Measurements from ENCODE around the gene TRIM67. TPM values are rescaled to one million over a fixed set of nuclear protein-coding genes. Genes with fewer than 3 reads are reported as not detected.

Gene TRIM67
- total and polyA plus RNA-seq, 9 of the 15 experiments (the other 6 are each of a cell fraction or from before 2014, with no cell fraction given): 0.04 to 0.60 (median 0.31) TPM

DNA sequence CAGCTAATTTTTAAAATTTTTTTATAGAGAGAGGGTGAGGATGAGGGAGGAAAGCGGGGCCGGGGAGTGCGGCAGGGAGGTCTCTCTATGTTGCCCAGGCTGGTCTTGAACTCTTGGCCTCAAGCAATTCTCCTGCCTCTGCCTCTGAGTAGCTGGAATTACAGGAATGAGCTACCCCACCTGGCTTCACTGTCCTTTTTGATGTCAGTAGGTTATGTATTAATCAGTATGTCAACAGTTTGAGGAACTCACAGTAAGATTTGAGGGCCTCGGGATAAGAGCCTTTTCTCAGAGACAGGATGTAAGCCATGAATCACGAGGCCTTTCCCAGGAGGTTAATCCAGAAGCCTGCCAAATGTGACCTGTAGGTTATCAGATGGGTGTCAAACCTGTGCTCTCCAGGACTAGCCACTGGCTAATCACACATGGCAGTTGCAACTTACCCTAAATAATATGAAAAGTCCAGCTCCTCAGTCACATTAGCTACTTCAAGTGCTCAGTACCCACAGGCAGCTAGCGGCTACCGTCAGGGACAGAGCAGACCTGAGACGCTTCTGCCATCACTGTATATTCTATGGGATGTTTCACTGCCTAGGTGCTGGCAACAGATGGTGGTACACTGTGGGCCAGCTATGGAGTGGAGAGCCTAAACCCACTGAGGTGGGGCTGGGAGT lies 33.1 kb downstream of the TRIM67 start (continued):
- no peak for TF ChIP-seq ZBTB43 (CRISPR knock-in tag; IDR thresholded peaks at IDR 0.05)
- TF ChIP-seq BRF1 (IDR thresholded peaks at IDR 0.05; ENCODE audit: borderline replicate concordance, extremely low read depth, insufficient read length): no peak
- no peak for TF ChIP-seq ZBTB7A (IDR thresholded peaks at IDR 0.05; ENCODE audit: borderline replicate concordance, control insufficient read depth, low read depth, low read length)
- TF ChIP-seq, protein P1, sequence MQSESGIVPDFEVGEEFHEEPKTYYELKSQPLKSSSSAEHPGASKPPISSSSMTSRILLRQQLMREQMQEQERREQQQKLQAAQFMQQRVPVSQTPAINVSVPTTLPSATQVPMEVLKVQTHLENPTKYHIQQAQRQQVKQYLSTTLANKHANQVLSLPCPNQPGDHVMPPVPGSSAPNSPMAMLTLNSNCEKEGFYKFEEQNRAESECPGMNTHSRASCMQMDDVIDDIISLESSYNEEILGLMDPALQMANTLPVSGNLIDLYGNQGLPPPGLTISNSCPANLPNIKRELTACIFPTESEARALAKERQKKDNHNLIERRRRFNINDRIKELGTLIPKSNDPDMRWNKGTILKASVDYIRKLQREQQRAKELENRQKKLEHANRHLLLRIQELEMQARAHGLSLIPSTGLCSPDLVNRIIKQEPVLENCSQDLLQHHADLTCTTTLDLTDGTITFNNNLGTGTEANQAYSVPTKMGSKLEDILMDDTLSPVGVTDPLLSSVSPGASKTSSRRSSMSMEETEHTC (IDR thresholded peaks at IDR 0.05): no peak
- TF ChIP-seq MYNN (IDR thresholded peaks at IDR 0.05): 0 out of 2 replicates have a peak, but pooled peaks have one; percentile 14
- no peak for TF ChIP-seq MYNN (CRISPR knock-in tag; IDR thresholded peaks at IDR 0.05)
- no peak for TF ChIP-seq MCM5 (IDR thresholded peaks at IDR 0.05; ENCODE audit: low read depth)
- TF ChIP-seq ZBTB5 (IDR thresholded peaks at IDR 0.05): no peak
- TF ChIP-seq THRA (IDR thresholded peaks at IDR 0.05): no peak
- no peak for TF ChIP-seq ZKSCAN3 (CRISPR knock-in tag; IDR thresholded peaks at IDR 0.05)
- TF ChIP-seq RFX5 (IDR thresholded peaks at IDR 0.05; ENCODE audit: low read depth, low read length): no peak
- TF ChIP-seq ZNF668 (CRISPR knock-in tag; IDR thresholded peaks at IDR 0.05): no peak
- TF ChIP-seq SMARCE1 (IDR thresholded peaks at IDR 0.05): no peak
- TF ChIP-seq, protein P2, sequence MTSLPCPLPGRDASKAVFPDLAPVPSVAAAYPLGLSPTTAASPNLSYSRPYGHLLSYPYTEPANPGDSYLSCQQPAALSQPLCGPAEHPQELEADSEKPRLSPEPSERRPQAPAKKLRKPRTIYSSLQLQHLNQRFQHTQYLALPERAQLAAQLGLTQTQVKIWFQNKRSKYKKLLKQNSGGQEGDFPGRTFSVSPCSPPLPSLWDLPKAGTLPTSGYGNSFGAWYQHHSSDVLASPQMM (CRISPR knock-in tag; IDR thresholded peaks at IDR 0.05): no peak
- TF ChIP-seq TFAM (CRISPR knock-in tag; conservative IDR thresholded peaks at IDR 0.05): no peak
- no peak for TF ChIP-seq JUNB (CRISPR knock-in tag; conservative IDR thresholded peaks at IDR 0.05)
- TF ChIP-seq ZNF224 (CRISPR knock-in tag; IDR thresholded peaks at IDR 0.05): no peak
- TF ChIP-seq, protein P3, sequence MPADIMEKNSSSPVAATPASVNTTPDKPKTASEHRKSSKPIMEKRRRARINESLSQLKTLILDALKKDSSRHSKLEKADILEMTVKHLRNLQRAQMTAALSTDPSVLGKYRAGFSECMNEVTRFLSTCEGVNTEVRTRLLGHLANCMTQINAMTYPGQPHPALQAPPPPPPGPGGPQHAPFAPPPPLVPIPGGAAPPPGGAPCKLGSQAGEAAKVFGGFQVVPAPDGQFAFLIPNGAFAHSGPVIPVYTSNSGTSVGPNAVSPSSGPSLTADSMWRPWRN (IDR thresholded peaks at IDR 0.05; ENCODE audit: low read depth): peak; percentile 74; the same call in 1 of the 2 replicates
- TF ChIP-seq KLF13 (tag; IDR thresholded peaks at IDR 0.05; ENCODE audit: borderline replicate concordance, low read depth): no peak
- no peak for TF ChIP-seq HDAC6 (IDR thresholded peaks at IDR 0.05; ENCODE audit: low read depth, low read length)
- TF ChIP-seq ZNF830 (CRISPR knock-in tag; IDR thresholded peaks at IDR 0.05): no peak
- no peak for TF ChIP-seq XRCC4 (IDR thresholded peaks at IDR 0.05; ENCODE audit: extremely low read depth, insufficient read depth, insufficient read length)
- no peak for TF ChIP-seq RBM14 (IDR thresholded peaks at IDR 0.05; ENCODE audit: borderline replicate concordance, insufficient read depth, low read depth, low read length)

Data from K562 (cell line).